T-helper 1 cell (primary cell): ENCODE data around the gene WDR7.

Source experiments
- DNase-seq, 5 donors: peaks; one replicate each; pipeline ENCODE4 v3.0.0-alpha.2; 2012 to 2020

WDR7 gene

GRCh38 chr18:56897122-56897521 is 246.0 kb downstream of the WDR7 start:
- DNase-seq = no peak

GRCh38 chr18:56899660-56900059 is 248.5 kb downstream of the WDR7 start:
- DNase-seq = no peak

- DNase-seq = no peak
Measured at GRCh38 chr18:56900195-56901094, 249.3 kb downstream of the WDR7 start.

- DNase-seq = no peak
Measured at GRCh38 chr18:56901919-56902318, 250.8 kb downstream of the WDR7 start.

GRCh38 chr18:56902653-56903052 is 251.5 kb downstream of the WDR7 start:
- no peak for DNase-seq

GRCh38 chr18:56903686-56904085 is 252.5 kb downstream of the WDR7 start:
- DNase-seq = no peak

GRCh38 chr18:56907771-56908170 is 256.6 kb downstream of the WDR7 start:
- no peak for DNase-seq

- no peak for DNase-seq
Measured at GRCh38 chr18:56910237-56910636, 259.1 kb downstream of the WDR7 start.

- DNase-seq = no peak
Measured at GRCh38 chr18:56910967-56911366, 259.8 kb downstream of the WDR7 start.

- DNase-seq = no peak
Measured at GRCh38 chr18:56913941-56914340, 262.8 kb downstream of the WDR7 start.

- no peak for DNase-seq
Measured at GRCh38 chr18:56919190-56919589, 268.0 kb downstream of the WDR7 start.

GRCh38 chr18:56921896-56922480 is 270.8 kb downstream of the WDR7 start:
- peak in 1 of 5 donors; percentile 6 for DNase-seq

- DNase-seq = no peak
Measured at GRCh38 chr18:56926734-56927133, 275.6 kb downstream of the WDR7 start.

- peak in 1 of 5 donors; percentile 26 for DNase-seq
Measured at GRCh38 chr18:56927786-56928185, 276.6 kb downstream of the WDR7 start.

- no peak for DNase-seq
Measured at GRCh38 chr18:56929886-56930285, 278.7 kb downstream of the WDR7 start.

GRCh38 chr18:56933472-56933871 is 282.3 kb downstream of the WDR7 start:
- DNase-seq = no peak

- no peak for DNase-seq
Measured at GRCh38 chr18:56934131-56934530, 283.0 kb downstream of the WDR7 start.

GRCh38 chr18:56934906-56935305 is 283.7 kb downstream of the WDR7 start:
- no peak for DNase-seq

GRCh38 chr18:56935434-56936040 is 284.4 kb downstream of the WDR7 start:
- no peak for DNase-seq

- DNase-seq = no peak
Measured at GRCh38 chr18:56936457-56936856, 285.3 kb downstream of the WDR7 start.

- DNase-seq = no peak
Measured at GRCh38 chr18:56937874-56938430, 286.8 kb downstream of the WDR7 start.

GRCh38 chr18:56945171-56946083 is 294.3 kb downstream of the WDR7 start:
- DNase-seq = no peak
